Endothelial cell (in vitro differentiated cells): ENCODE data around the gene PLXNB2. TPM values are rescaled to one million over a fixed set of nuclear protein-coding genes. Genes with fewer than 3 reads are reported as not detected.

Experiments
- DNase-seq: peaks from one replicate; pipeline ENCODE4 v3.0.0; 2021; ENCODE audit warnings: low spot score
- H3K27ac Mint-ChIP-seq: one replicate; pipeline ENCODE4 v1.8.0; 2021; ENCODE audit warnings: mixed read lengths, inconsistent platforms; ENCODE audit not compliant: unreplicated experiment
- H3K27me3 Mint-ChIP-seq: one replicate; pipeline ENCODE4 v1.8.0; 2021; ENCODE audit warnings: mild to moderate bottlenecking, moderate library complexity, mixed read lengths, inconsistent platforms; ENCODE audit not compliant: unreplicated experiment
- H3K36me3 Mint-ChIP-seq: one replicate; pipeline ENCODE4 v1.8.0; 2021; ENCODE audit warnings: mild to moderate bottlenecking, low read depth, mixed read lengths, inconsistent platforms; ENCODE audit not compliant: unreplicated experiment
- H3K4me1 Mint-ChIP-seq: one replicate; pipeline ENCODE4 v1.8.0; 2021; ENCODE audit warnings: mild to moderate bottlenecking, mixed read lengths, inconsistent platforms; ENCODE audit not compliant: unreplicated experiment
- H3K4me3 Mint-ChIP-seq: one replicate; pipeline ENCODE4 v1.8.0; 2021; ENCODE audit warnings: mild to moderate bottlenecking, mixed read lengths, inconsistent platforms; ENCODE audit not compliant: unreplicated experiment
- H3K9me3 Mint-ChIP-seq: one replicate; pipeline ENCODE4 v1.8.0; 2021; ENCODE audit warnings: mixed read lengths, inconsistent platforms; ENCODE audit not compliant: unreplicated experiment
- CTCF ChIP-seq: fragments of 200-600 bp; sonication (generic); IDR thresholded peaks from one replicate; pipeline ENCODE4 v1.5.0; 2021; ENCODE audit warnings: antibody characterized with exemption; ENCODE audit not compliant: unreplicated experiment
- total RNA-seq: library from RNA; stranded (reverse); fragmentation: NEBNext Ultra II Directional; extraction: Animal tissue kit (Norgen Biotek cat#: 25700); gene quantifications from one replicate; pipeline ENCODE4 v1.2.1, GENCODE V29; 2021; ENCODE audit not compliant: unreplicated experiment

Gene PLXNB2
- total RNA-seq, 1 donor from 2014 or later = 96.5 TPM

- H3K9me3 Mint-ChIP-seq = no peaks in the 10 kb centered on the region
- H3K36me3 Mint-ChIP-seq = peaks cover 3% of the 10 kb centered on the region
- peaks cover 9% of the 10 kb centered on the region for H3K27me3 Mint-ChIP-seq
- no peak overlapping the region for H3K4me3 Mint-ChIP-seq
- no peak for TF ChIP-seq CTCF
- DNase-seq = no peak
- H3K27ac Mint-ChIP-seq = no peak overlapping the region
- H3K4me1 Mint-ChIP-seq = peaks cover 3% of the 10 kb centered on the region
Observed at GRCh38 chr22:50287731-50288130, 19.7 kb downstream of the PLXNB2 start.

GRCh38 chr22:50286701-50287318 lies 20.6 kb downstream of the PLXNB2 start:
- no peak overlapping the region for H3K4me3 Mint-ChIP-seq
- peaks cover 3% of the 10 kb centered on the region for H3K36me3 Mint-ChIP-seq
- H3K4me1 Mint-ChIP-seq = no peaks in the 10 kb centered on the region
- H3K9me3 Mint-ChIP-seq = no peaks in the 10 kb centered on the region
- H3K27me3 Mint-ChIP-seq = peaks cover 9% of the 10 kb centered on the region
- no peak overlapping the region for H3K27ac Mint-ChIP-seq
- no peak for DNase-seq
- TF ChIP-seq CTCF = no peak

DNA sequence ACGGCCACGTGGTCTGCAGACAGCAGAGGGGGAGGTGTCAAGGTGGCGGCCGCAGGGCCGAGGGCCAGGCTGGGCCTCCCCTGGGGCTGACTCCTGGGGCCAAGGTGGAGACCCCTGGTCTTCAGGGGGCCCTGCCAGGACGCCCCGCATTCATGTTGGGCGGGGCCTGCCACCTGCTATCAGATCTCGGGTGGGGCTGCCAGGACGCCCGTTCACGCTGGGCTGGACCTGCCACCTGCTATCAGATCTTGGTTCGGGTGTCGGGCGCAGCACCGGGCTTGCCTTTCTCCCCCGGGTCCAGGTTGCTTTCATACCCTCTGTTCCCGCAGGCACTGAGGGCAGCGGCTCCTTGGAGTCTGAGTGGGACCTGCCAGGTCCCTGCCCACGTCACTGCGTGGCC lies 21.2 kb downstream of the PLXNB2 start:
- no peak for TF ChIP-seq CTCF
- H3K36me3 Mint-ChIP-seq = peaks cover 3% of the 10 kb centered on the region
- H3K9me3 Mint-ChIP-seq = no peaks in the 10 kb centered on the region
- no peak overlapping the region for H3K27ac Mint-ChIP-seq
- no peaks in the 10 kb centered on the region for H3K4me1 Mint-ChIP-seq
- DNase-seq = no peak
- no peak overlapping the region for H3K4me3 Mint-ChIP-seq
- peaks cover 9% of the 10 kb centered on the region for H3K27me3 Mint-ChIP-seq

- Mint-ChIP-seq H3K27ac (no peak overlapping the region), H3K4me3 (no peak overlapping the region)
Observed at GRCh38 chr22:50285568-50286229, 21.7 kb downstream of the PLXNB2 start.

More at GRCh38 chr22:50285568-50286229, 21.7 kb downstream of the PLXNB2 start:
- TF ChIP-seq CTCF = no peak
- Mint-ChIP-seq H3K36me3 (peaks cover 3% of the 10 kb centered on the region), H3K4me1 (no peaks in the 10 kb centered on the region), H3K27me3 (peaks cover 9% of the 10 kb centered on the region), H3K9me3 (no peaks in the 10 kb centered on the region)
- no peak for DNase-seq
